ENCODE measurements around the gene AIG1.
"Not testable (repeated sequence)": the region's sequence is repeated elsewhere in the genome, so short reads cannot be mapped to it uniquely, and the experiment has no call there.

DNA sequence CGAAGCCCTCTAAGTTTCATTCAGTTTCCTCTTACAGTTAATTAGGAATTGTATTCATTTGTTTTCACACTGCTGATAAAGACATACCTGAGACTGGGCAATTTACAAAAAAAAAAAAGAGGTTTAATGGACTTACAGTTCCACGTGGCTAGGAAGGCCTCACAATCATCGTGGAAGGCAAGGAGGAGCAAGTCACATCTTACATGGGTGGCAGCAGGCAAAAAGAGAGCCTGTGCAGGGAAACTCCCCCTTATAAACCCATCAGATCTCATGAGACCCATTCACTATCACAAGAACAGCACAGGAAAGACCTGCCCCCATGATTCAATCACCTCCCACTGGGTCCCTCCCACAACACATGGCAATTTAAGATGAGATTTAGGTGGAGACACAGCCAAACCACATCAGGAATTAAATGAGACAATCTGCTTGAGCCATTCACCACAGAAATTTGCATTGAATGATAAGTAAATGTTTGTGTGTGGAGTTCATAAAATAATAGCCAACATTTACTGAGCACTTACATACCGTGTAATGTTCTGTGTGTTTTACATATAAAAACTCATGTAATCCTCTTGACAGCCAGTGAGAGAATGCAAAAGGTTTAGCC is 185.6 kb downstream of the AIG1 start:
- TF ChIP-seq, protein P1, sequence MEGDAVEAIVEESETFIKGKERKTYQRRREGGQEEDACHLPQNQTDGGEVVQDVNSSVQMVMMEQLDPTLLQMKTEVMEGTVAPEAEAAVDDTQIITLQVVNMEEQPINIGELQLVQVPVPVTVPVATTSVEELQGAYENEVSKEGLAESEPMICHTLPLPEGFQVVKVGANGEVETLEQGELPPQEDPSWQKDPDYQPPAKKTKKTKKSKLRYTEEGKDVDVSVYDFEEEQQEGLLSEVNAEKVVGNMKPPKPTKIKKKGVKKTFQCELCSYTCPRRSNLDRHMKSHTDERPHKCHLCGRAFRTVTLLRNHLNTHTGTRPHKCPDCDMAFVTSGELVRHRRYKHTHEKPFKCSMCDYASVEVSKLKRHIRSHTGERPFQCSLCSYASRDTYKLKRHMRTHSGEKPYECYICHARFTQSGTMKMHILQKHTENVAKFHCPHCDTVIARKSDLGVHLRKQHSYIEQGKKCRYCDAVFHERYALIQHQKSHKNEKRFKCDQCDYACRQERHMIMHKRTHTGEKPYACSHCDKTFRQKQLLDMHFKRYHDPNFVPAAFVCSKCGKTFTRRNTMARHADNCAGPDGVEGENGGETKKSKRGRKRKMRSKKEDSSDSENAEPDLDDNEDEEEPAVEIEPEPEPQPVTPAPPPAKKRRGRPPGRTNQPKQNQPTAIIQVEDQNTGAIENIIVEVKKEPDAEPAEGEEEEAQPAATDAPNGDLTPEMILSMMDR (IDR thresholded peaks at IDR 0.05; ENCODE audit: low read length), result not testable (repeated sequence)
- TF ChIP-seq EZH2 (optimal IDR thresholded peaks at IDR 0.05; ENCODE audit: low read depth, low read length); EZH2phosphoT487 (IDR thresholded peaks at IDR 0.05; ENCODE audit: low read length): not testable (repeated sequence)

Data from MM.1S (cell line).